ENCODE data around the gene NUDT9.
A peak's percentile ranks its signal among the peaks of the same experiment; 100 is the strongest.
"Not testable (repeated sequence)": the region's sequence is repeated elsewhere in the genome, so short reads cannot be mapped to it uniquely, and the experiment has no call there.

NUDT9 gene

DNA sequence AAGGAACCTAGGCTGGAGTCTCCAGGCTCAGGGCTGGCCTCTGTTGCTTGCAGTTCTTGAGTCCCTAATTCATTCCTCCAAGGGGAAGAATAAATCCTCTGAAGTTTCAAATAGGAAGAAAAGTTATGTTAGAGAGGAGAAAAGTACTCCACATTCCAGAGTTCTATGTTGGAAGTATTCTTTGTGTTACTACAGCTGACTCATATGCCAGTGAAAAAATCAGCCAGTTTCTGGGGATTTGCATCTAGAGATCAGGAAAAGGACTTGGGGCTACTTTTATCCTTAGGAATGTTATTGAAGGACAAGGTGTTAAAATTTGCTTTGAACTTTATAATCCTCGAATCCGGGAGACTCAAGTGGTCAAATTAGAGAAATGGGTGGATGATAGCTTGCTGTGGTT, 11.7 kb upstream of the NUDT9 start:
- DNase-seq (ENCODE audit: low read depth): no peak
- H3K4me3 ChIP-seq (ENCODE audit: control insufficient read depth, low read depth, low read length): no peak overlapping the region
- TF ChIP-seq, protein P1, sequence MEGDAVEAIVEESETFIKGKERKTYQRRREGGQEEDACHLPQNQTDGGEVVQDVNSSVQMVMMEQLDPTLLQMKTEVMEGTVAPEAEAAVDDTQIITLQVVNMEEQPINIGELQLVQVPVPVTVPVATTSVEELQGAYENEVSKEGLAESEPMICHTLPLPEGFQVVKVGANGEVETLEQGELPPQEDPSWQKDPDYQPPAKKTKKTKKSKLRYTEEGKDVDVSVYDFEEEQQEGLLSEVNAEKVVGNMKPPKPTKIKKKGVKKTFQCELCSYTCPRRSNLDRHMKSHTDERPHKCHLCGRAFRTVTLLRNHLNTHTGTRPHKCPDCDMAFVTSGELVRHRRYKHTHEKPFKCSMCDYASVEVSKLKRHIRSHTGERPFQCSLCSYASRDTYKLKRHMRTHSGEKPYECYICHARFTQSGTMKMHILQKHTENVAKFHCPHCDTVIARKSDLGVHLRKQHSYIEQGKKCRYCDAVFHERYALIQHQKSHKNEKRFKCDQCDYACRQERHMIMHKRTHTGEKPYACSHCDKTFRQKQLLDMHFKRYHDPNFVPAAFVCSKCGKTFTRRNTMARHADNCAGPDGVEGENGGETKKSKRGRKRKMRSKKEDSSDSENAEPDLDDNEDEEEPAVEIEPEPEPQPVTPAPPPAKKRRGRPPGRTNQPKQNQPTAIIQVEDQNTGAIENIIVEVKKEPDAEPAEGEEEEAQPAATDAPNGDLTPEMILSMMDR (conservative IDR thresholded peaks at IDR 0.05; ENCODE audit: control insufficient read depth, insufficient read depth, low read depth, low read length): no peak

DNA sequence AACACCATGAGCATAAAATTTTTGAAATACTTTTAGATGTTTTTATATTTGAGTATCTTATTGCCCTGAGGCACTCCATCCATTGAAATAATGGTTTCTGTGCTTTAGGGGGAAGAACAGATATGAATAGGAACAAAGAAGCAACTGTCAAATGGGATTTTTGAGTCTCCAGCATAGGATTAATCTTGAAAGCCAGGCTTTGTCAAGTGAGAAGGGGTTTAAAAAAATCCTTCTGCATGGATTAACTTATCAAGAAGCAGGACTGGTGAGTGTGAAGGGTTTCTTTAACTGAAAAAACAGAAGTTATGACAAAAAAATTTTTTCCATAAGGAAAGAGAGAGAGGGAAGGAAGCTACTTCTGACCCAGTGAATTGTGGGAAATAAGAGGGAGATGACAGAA, 7.6 kb upstream of the NUDT9 start:
- no peak for DNase-seq (ENCODE audit: low read depth)
- no peak overlapping the region for H3K4me3 ChIP-seq (ENCODE audit: control insufficient read depth, low read depth, low read length)
- TF ChIP-seq, protein P1 (conservative IDR thresholded peaks at IDR 0.05; ENCODE audit: control insufficient read depth, insufficient read depth, low read depth, low read length): no peak

- TF ChIP-seq, protein P1 (conservative IDR thresholded peaks at IDR 0.05; ENCODE audit: control insufficient read depth, insufficient read depth, low read depth, low read length): no peak
- no peak overlapping the region for H3K4me3 ChIP-seq (ENCODE audit: control insufficient read depth, low read depth, low read length)
- DNase-seq (ENCODE audit: low read depth): no peak
Measured at GRCh38 chr4:87416965-87417364, 5.4 kb upstream of the NUDT9 start.

GRCh38 chr4:87418410-87418809, 4.0 kb upstream of the NUDT9 start:
- not testable (repeated sequence) for DNase-seq (ENCODE audit: low read depth)

GRCh38 chr4:87419578-87420249, 2.7 kb upstream of the NUDT9 start:
- DNase-seq (ENCODE audit: low read depth): no peak
- TF ChIP-seq, protein P1 (conservative IDR thresholded peaks at IDR 0.05; ENCODE audit: control insufficient read depth, insufficient read depth, low read depth, low read length): no peak

More at GRCh38 chr4:87418410-87418809, 4.0 kb upstream of the NUDT9 start:
- H3K4me3 ChIP-seq (ENCODE audit: control insufficient read depth, low read depth, low read length): not testable (repeated sequence)

GRCh38 chr4:87420276-87420830, 2.0 kb upstream of the NUDT9 start:
- H3K4me3 ChIP-seq (ENCODE audit: control insufficient read depth, low read depth, low read length): no peak overlapping the region
- TF ChIP-seq, protein P1 (conservative IDR thresholded peaks at IDR 0.05; ENCODE audit: control insufficient read depth, insufficient read depth, low read depth, low read length): no peak
- DNase-seq (ENCODE audit: low read depth): no peak

More at GRCh38 chr4:87419578-87420249, 2.7 kb upstream of the NUDT9 start:
- H3K4me3 ChIP-seq (ENCODE audit: control insufficient read depth, low read depth, low read length): no peak overlapping the region

DNA sequence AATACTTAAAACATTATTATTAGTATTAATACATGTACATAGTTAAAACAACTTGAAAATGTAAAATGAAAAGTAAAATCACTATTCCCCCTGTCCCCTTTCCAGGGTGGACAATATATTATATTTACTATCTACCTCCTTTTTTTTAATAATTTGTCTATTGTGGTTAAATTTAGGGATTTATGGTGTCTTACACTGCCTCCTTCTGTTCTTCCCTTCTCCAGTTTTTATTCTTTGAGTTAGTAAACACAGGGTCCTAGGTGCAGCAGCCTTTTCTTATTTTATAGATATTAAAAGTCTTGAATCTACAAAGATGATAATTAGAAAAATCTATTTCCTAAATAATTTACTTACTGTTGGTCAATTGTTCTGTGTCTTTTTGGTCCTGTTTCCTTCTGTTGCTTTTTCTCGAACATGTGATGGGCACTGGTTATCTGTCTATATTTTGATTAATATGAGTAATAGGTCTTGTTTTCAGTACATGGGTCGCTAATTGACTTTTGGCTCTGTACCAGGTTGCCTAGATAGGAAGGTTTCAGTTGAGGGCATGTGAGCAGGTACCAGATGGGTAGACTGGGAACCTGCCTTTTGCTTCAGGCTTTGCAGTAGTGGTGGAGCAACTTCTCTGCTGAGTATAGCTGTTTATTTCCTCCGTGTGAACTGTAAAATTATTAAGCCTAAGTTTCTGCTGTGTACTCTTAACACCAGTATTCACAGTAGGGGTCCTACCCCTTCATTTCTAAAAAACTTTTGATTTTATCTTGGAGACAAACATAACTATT, 1.1 kb downstream of the NUDT9 start:
- TF ChIP-seq, protein P1 (conservative IDR thresholded peaks at IDR 0.05; ENCODE audit: control insufficient read depth, insufficient read depth, low read depth, low read length): peak; percentile 11
- H3K4me3 ChIP-seq (ENCODE audit: control insufficient read depth, low read depth, low read length): peak overlapping the region; percentile 80
- peak; percentile 34 for DNase-seq (ENCODE audit: low read depth)

DNA sequence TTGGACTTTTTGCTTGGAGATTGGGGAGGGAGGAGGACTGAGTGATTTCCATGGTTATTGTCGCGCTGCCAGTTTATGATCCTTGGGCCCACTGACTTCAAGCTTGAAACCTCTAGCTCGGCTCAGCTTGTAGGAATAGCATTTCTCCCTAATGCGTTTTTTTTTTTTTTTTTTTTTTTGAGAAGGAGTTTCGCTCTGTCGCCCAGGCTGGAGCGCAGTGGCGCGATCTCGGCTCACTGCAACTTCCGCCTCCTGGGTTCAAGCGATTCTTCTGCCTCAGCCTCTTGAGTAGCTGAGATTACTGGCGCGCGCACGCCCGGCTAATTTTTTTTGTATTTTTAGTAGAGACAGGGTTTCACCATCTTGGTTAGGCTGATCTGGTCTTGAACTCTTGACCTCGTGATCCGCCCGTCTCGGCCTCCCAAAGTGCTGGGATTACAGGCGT, 1.7 kb downstream of the NUDT9 start:
- peak overlapping the region; percentile 80 for H3K4me3 ChIP-seq (ENCODE audit: control insufficient read depth, low read depth, low read length)

More for the DNA sequence above, 1.7 kb downstream of the NUDT9 start:
- not testable (repeated sequence) for DNase-seq (ENCODE audit: low read depth)

Data from fibroblast of mammary gland (primary cell).